GM18520 (cell line): ENCODE data around the gene LRFN4.

Experiments used
- ATAC-seq: cut with Tn5 transposase; IDR thresholded peaks from one replicate; pipeline ENCODE4 v1.9.1; 2021; ENCODE audit not compliant: unreplicated experiment

The LRFN4 gene

GRCh38 chr11:66845143-66845875 is 11.6 kb upstream of the LRFN4 start:
- ATAC-seq: no peak

GRCh38 chr11:66845876-66846212 is 11.0 kb upstream of the LRFN4 start:
- ATAC-seq: no peak

DNA sequence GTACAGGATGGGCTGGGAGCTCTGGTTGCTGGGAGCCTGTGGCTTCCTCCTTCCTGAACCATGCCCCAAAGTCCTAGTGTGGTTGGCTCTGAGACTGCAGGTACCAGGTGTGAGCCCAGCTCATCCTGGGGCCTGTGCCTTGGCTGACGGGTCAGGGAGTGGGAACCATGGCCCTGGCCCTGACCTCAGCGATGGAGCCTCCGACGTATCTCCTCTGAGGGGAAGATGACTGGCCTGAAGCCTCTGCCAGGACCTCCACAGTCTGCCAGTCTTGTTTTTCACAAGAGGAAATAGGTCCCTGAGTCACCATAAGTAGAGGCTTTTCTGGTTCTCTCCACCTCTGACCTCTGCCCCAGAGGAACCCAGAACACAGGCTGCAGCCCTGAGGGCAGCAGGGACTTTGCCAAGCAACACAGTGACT is 10.2 kb upstream of the LRFN4 start:
- ATAC-seq: no peak

DNA sequence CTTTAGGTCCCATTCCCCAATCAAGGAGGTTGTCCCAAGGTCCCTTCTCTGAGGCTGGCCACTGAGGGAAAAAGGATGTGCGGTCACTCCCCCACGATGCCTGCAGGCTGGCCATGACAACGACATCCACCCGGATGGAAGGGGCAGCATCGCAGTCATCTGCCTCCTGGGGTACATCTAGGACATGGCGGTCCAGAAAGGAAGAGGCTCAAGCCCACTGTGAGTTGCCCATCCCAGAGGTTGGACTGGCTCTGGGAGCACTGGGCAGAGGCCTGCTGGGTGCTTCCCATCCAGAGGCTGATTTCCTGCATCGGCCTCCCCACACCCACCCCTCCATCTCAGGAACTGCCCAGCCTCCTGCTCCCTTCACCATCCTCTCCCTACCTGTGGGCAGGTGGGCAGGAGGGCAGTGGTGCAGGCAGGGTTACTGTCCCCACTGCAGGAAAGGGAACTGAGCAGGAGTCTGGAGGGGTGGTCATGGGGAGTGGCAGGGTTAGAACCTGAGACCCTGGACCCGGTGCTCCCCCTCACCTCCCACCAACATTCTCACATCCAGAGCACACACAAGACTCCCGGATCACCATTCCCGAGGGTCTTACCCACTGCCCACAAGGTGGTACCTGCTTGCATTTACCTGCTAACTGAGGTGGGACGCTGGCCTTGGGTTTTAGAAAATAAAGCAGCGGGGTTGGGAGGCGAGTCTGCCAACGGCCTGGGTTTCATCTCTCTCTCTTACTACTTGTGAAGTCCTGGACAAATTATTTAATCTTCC is 9.2 kb upstream of the LRFN4 start:
- ATAC-seq: no peak

GRCh38 chr11:66848671-66849500 is 8.0 kb upstream of the LRFN4 start:
- no peak for ATAC-seq

DNA sequence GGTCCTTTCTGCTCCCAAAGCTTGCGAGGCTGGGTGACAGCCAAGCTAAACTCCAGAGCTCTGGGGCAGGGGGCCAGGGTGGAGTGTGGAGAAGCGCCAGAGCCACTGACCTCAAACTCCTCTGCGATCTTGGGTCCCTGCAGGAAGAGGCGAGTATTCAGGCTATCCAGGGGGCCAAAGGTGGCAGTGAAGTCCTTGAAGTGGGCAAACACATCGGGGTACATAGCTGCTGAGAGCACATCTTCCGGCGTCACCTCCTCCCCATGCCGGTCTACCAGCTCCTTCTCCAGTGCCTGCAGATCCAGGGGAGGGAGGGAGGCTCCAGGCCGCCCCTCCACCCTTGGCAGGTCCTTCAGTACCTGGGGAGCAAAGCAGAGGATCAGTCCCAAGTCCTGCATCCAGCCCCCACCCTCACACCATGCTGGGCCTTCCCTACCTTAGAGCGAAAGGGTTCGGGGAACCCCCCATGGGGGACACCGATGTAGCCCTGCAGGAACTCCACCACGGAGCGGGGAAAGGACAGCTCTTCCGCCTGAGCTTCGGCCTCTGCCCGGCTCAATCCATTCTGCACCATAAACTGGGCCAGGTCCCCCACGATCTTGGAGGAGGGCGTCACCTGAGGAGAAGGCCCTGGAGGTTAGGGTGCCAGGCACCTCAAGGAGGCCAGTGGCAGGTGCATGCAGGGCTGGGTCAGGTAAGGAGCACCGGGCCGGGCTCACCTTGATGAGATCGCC is 7.2 kb upstream of the LRFN4 start:
- ATAC-seq: no peak

DNA sequence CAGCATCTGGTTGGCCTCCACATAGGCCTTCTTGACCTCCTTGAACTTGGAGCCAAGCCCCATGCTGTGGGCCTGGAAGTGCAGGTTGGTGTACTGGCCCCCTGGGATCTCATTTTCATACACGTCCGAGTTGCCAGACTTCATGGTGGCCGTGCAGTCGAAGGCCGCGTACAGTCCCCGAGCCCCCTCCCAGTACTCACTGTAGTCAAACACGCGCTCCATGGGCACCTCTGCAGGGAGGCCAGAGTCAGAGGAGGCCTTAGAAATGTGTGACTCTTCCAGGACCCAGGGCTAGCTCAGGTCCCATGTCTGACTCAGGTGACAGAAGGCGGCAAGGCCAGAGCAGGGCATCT is 6.7 kb upstream of the LRFN4 start:
- no peak for ATAC-seq

DNA sequence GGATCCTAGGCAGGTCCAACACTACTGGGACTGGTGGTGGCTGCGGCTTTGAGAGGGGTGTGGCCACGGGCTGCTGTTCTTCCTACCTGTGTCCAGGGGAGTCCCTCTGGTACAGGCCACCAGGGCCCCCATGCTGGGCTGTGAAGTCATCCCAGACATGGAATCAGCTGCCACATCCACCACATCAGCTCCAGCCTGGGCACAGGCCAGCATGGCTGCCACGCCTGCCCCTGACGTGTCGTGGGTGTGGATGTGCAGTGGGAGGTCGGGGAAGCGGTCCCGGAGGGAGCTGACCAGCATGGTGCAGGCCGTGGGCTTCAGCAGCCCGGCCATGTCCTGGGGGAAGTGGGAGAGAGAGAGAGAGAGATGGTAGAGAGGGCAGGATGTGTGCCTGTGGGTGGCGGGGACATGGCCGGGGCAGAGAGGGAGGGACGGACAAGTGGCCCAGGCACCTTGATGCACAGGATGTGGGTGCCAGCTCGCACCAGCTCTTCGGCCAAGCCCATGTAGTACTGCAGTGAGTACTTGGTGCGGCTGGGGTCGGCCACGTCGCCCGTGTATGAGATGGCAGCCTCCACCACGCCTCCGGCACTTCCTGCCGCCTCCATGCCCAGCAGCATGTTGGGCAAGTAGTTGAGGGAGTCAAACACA is 6.2 kb upstream of the LRFN4 start:
- no peak for ATAC-seq

DNA sequence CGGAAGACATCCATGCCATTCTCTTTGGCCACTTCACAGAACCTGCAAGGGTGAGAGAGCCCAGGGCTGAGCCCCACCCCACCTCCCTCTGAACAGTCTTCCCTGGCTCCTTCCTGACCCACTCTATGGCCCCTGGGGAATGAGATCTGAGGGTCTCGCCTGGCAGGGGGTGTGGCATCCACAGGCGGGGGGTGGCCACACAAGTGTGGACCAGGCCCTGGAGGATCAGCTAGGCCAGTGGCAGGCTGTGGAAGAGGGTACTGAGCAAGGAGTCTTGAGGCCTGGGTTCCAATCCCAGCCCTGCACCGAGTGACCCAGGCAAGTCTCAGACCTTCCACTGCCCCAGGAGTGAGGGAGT is 5.6 kb upstream of the LRFN4 start:
- ATAC-seq: no peak

GRCh38 chr11:66851698-66852465 is 5.0 kb upstream of the LRFN4 start:
- ATAC-seq: no peak

DNA sequence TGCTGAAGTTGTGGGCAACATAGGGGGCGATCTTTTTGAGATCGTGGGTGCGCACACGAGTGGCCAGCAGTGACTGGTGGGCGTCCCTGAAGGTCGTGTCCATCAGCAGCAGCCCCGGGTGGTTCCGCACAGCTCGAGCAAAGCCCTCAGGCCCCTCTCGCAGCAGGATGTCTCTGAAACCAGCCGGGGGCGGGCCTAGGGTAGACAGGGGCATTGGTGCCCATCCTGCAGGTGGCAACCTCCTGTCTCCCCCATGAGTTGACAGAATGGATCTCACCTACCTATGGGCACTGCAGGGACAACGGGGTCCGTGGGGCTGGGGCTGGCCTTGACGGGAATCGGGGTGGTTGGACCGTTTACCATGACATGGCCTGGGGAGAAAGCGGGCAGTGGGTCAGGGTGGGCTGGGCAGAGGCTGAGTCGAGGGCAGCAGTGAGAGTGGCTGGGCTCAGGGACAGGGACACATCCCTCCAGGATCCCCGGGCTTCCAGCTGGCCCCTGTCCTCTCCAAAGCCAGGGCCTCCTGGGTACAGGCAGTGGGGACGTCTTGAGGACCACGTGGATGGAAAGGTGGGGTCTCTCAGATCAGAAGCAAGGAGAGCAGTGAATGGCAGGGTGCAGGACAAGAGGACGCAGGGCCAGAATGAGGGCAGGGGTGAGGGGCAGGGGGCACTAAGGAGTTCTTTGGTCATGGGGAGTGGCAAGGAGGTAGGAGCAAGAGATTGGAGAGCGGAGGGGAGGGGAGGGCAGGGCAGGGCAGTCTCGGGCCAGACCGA is 4.2 kb upstream of the LRFN4 start:
- ATAC-seq: no peak

DNA sequence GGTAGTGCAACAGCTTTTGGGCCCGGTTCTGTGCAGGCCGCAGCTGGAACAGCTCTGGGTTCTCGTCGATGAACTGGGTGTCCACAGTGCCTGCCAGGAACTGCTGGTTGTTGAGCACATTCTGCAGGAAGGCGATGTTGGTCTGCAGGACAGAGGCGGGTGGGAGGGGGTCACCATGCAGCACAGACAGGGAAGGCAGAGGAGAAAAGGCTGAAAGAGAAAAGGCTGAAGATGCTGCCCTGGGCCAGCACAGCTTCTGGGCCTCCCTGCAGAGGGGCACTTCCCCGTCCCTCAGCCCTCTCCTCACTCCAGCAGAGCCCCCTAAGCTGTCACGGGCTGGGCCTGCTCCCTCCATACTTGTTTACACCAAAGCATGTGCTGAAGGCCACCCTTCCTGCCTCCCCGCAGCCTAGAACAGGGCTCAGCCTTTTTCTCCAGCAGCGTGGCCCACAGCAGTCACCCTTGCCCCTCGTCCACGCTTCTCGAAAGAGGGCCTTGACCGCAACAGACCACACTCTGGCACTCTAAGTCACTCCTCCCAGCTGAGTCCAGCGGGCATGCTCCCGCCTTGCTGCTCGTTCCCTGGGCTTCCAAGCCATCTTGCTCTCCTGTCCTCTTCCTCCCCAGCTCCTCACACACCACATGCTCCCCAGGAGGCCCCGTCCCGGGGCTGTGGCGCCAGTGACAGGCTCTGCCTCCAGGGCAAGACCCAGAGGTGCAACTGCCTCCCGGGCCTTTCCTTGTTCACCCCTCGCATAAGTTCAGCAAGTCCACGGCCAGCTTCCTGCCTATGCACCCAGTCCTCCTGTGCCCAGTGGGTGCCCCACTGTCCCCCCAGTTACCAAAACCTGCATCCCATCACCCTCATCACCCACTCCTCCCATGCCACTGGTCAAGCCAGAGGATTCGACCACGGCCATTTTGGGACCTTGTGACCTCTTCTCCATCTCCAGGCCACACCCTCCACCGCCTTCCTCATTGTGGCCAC is 3.3 kb upstream of the LRFN4 start:
- no peak for ATAC-seq

GRCh38 chr11:66854231-66854661 is 2.6 kb upstream of the LRFN4 start:
- ATAC-seq: no peak

DNA sequence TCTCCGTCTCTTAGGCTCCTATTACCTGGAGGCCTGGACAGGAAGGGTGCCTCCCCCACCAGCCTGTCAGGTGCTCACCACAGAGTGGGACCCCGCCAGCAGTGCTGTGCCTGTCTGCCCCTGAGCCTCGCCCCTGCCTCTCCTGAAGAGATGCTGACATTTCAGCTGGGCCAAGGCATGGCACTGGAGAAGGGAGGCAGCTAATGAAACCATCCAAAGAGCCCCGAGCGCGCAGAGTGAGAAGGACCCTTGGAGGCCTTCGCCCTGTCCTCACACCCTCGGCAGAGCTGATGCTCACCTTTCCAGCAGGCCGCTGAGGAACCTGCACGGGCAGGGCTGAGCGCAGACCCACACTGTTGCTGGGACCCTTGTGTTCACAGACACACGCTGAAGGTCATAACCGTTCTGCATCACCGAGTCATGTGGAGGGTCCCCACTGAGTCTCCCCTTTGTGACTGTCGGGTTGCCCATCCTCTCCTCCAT is 2.1 kb upstream of the LRFN4 start:
- no peak for ATAC-seq

GRCh38 chr11:66855574-66856495 is 1.0 kb upstream of the LRFN4 start:
- peak; percentile 60 for ATAC-seq

DNA sequence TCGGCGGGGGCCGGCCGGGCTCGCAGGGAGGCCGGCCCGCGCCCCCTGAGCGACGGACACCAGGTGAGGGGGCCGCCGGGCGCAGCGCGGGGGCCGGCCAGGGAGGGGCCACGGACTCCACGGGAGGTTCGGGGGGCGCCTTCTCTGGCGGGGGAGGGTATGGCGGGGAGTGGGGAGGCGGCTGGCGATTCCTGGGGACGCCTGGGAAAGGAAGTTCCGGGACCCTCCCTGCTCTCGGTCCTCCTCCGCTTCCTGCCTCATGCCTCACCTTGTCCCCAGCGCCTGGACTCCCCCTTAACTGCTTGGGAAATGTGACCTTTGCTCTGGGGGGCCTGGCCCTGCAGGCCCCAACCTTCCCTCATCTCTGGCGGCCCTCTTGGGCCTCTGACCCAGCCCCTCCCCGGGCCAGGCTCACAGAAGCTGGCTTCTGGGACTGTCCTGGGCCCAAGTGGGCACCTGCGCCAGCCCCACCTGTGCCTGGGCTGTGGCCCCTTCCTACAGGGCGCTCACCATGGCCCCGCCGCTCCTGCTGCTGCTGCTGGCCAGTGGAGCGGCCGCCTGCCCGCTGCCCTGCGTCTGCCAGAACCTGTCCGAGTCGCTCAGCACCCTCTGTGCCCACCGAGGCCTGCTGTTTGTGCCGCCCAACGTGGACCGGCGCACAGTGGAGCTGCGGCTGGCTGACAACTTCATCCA is 516 bp downstream of the LRFN4 start:
- no peak for ATAC-seq

GRCh38 chr11:66857927-66858185 is 992 bp downstream of the LRFN4 start:
- no peak for ATAC-seq
